ENCODE data around the gene NFIA. TPM values are rescaled to one million over a fixed set of nuclear protein-coding genes. Genes with fewer than 3 reads are reported as not detected.

NFIA gene
- total and polyA plus RNA-seq, 9 of the 15 experiments (the other 6 are each of a cell fraction or from before 2014, with no cell fraction given): 5.3 to 24.9 (median 9.8) TPM

- TF ChIP-seq RERE (CRISPR knock-in tag; IDR thresholded peaks at IDR 0.05; ENCODE audit: borderline replicate concordance) (no peak), ZNF764 (CRISPR knock-in tag; IDR thresholded peaks at IDR 0.05; ENCODE audit: low read depth) (no peak)
Measured at GRCh38 chr1:61231795-61232194, 149.4 kb downstream of the NFIA start (continued).

- DNase-seq (ENCODE audit: extremely low read depth in 1 of 4, low spot score in 3 of 4): no peak
- Histone ChIP-seq H2AFZ (ENCODE audit: low read depth, low read length) (no peak overlapping the region), H3K27ac (ENCODE audit: extremely low read depth, low read depth, low read length) (peak overlapping the region; percentile 55; the same call in 1 of the 3 replicates), H4K20me1 (replicated peaks; ENCODE audit: control insufficient read depth, insufficient read depth, low read length) (no peaks in the 10 kb centered on the region), H3K4me1 (replicated peaks in 1 of 2; ENCODE audit: control insufficient read depth in 2 of 2, insufficient read depth in 2 of 2, low read length in 2 of 2) (peaks cover 4 to 37% of the 10 kb centered on the region in 2 experiments; a peak in 3 of 5 replicates), H3K9me3 (replicated peaks; ENCODE audit: control insufficient read depth, insufficient read depth, low read depth, low read length) (no peaks in the 10 kb centered on the region), H3K9me1 (ENCODE audit: control insufficient read depth, insufficient read depth, low read length) (no peaks in the 10 kb centered on the region), H3K4me2 (ENCODE audit: insufficient read depth, low read length) (no peak overlapping the region), H3K79me2 (ENCODE audit: control insufficient read depth, insufficient read depth, low read length) (peaks cover 62% of the 10 kb centered on the region), H3K27me3 (ENCODE audit: control insufficient read depth in 2 of 2, insufficient read depth in 2 of 2, low read length in 2 of 2) (no peaks in the 10 kb centered on the region), H3K9ac (ENCODE audit: insufficient read depth in 1 of 2, low read depth in 2 of 2, low read length in 2 of 2) (peak overlapping the region in 1 of 2 experiments; percentile 21; a peak in 2 of 4 replicates), H3K36me3 (ENCODE audit: control insufficient read depth, insufficient read depth, low read length) (no peaks in the 10 kb centered on the region), H3K4me3 (no peak overlapping the region)
- FAIRE-seq: no peak
- no TSS peak for BruUV-seq (replicated peaks)
- CTCF ChIA-PET (ENCODE audit: low intra/inter-chr PET ratio): no interaction called here
- no peak for ATAC-seq
- intact Hi-C loops (cut with micrococcal nuclease) (no loop called here), in situ Hi-C loops (cut with MboI) (no loop called here)
- no peak for TF ChIP-seq ERF (CRISPR knock-in tag; IDR thresholded peaks at IDR 0.05)
- peak; percentile 8 for TF ChIP-seq CHD1 (IDR thresholded peaks at IDR 0.05; ENCODE audit: low read length)
- 0 out of 2 replicates have a peak, but pooled peaks have one; percentile 52 for TF ChIP-seq ATF6 (CRISPR knock-in tag; IDR thresholded peaks at IDR 0.05)
- 66% methylated on average over 6 of the region's 6 CpGs for WGBS (ENCODE audit: insufficient coverage, low coverage, missing lambda C conversion rate)
- POLR2A ChIA-PET: interaction anchor here (0.8 to 2.3 kb wide), 4 partner anchors 8 to 114 kb away, joined by 3 to 6 read pairs (median 4); no protein-coding TSS in a partner anchor
Measured at GRCh38 chr1:61233121-61233660, 150.8 kb downstream of the NFIA start.
